OCI-LY3 (cell line): ENCODE measurements around the gene OPCML.

Experiments
- CTCF ChIP-seq: fragments of 200-600, 300-600 bp; sonication (generic); IDR thresholded peaks from 2 replicates; pipeline ENCODE4 v1.5.1; 2014; ENCODE audit warnings: antibody characterized with exemption, low read length, low read depth
- EZH2phosphoT487 ChIP-seq: fragments of 200-600 bp; shearing (Covaris generic); IDR thresholded peaks from 2 replicates; pipeline ENCODE4 v1.6.1; 2018; ENCODE audit warnings: antibody characterized with exemption, mixed run types, low read depth

- TF ChIP-seq CTCF = no peak
- no peak for TF ChIP-seq EZH2phosphoT487
These were observed 355.6 kb downstream of the OPCML start for GRCh38 chr11:133176748-133177147.
